SK-N-SH treated with all-trans-retinoic acid at 6 μM for 48 hours (cell line): Measurements from ENCODE around the gene PITPNC1.

Experiments used
- PPARA ChIP-seq: fragments of 250-450 bp; sonication (Bioruptor Pico); IDR thresholded peaks from 2 replicates; pipeline ENCODE4 v1.5.0; 2020; ENCODE audit warnings: mild to moderate bottlenecking, borderline replicate concordance
- TF ChIP-seq, protein P1 (sequence below): fragments of 250-450 bp; sonication (Bioruptor Pico); IDR thresholded peaks from 2 replicates; pipeline ENCODE4 v1.5.1; 2020; ENCODE audit warnings: low read depth, mild to moderate bottlenecking, moderate library complexity
- TF ChIP-seq, protein P2 (sequence below): fragments of 250-450 bp; sonication (Bioruptor Pico); IDR thresholded peaks from 2 replicates; pipeline ENCODE4 v1.8.0; 2020; ENCODE audit warnings: mild to moderate bottlenecking, moderate library complexity, borderline replicate concordance
- TF ChIP-seq, protein P3 (sequence below): fragments of 250-450 bp; sonication (Bioruptor Pico); IDR thresholded peaks from 2 replicates; pipeline ENCODE4 v1.8.0; 2021; ENCODE audit warnings: low read depth, mild to moderate bottlenecking, moderate library complexity, borderline replicate concordance

DNA sequence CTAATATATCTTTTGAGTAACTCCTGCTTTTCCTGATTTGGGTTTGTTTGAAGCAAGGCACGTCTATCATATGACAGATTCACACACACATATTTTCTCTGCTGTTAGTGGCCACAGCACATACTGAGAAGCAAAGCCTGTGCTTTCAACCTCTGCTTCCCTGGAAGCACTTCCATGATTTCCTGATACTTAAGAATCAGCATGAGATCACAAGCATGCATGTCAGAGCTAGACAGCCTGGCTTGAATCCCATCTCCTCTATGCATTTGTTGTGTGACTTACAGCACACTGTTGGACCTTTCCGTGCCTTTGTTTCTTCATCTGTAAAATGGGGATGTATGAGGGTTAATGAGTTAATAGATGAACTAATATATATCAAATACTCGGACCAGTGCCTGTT lies 189.6 kb downstream of the PITPNC1 start:
- TF ChIP-seq, protein P1, sequence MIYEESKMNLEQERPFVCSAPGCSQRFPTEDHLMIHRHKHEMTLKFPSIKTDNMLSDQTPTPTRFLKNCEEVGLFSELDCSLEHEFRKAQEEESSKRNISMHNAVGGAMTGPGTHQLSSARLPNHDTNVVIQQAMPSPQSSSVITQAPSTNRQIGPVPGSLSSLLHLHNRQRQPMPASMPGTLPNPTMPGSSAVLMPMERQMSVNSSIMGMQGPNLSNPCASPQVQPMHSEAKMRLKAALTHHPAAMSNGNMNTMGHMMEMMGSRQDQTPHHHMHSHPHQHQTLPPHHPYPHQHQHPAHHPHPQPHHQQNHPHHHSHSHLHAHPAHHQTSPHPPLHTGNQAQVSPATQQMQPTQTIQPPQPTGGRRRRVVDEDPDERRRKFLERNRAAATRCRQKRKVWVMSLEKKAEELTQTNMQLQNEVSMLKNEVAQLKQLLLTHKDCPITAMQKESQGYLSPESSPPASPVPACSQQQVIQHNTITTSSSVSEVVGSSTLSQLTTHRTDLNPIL, result no peak
- TF ChIP-seq, protein P2, sequence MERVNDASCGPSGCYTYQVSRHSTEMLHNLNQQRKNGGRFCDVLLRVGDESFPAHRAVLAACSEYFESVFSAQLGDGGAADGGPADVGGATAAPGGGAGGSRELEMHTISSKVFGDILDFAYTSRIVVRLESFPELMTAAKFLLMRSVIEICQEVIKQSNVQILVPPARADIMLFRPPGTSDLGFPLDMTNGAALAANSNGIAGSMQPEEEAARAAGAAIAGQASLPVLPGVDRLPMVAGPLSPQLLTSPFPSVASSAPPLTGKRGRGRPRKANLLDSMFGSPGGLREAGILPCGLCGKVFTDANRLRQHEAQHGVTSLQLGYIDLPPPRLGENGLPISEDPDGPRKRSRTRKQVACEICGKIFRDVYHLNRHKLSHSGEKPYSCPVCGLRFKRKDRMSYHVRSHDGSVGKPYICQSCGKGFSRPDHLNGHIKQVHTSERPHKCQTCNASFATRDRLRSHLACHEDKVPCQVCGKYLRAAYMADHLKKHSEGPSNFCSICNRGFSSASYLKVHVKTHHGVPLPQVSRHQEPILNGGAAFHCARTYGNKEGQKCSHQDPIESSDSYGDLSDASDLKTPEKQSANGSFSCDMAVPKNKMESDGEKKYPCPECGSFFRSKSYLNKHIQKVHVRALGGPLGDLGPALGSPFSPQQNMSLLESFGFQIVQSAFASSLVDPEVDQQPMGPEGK (CRISPR knock-in tag), result no peak
- no peak for TF ChIP-seq PPARA
- TF ChIP-seq, protein P3, sequence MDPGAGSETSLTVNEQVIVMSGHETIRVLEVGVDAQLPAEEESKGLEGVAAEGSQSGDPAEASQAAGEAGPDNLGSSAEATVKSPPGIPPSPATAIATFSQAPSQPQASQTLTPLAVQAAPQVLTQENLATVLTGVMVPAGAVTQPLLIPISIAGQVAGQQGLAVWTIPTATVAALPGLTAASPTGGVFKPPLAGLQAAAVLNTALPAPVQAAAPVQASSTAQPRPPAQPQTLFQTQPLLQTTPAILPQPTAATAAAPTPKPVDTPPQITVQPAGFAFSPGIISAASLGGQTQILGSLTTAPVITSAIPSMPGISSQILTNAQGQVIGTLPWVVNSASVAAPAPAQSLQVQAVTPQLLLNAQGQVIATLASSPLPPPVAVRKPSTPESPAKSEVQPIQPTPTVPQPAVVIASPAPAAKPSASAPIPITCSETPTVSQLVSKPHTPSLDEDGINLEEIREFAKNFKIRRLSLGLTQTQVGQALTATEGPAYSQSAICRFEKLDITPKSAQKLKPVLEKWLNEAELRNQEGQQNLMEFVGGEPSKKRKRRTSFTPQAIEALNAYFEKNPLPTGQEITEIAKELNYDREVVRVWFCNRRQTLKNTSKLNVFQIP (CRISPR knock-in tag), result no peak
